Epithelial cell of esophagus (primary cell): ENCODE results near the gene AGBL1.
A peak's percentile ranks its signal among the peaks of the same experiment; 100 is the strongest.

ENCODE experiments used
- DNase-seq: peaks from one replicate; pipeline ENCODE4 v3.0.0; 2010; ENCODE audit warnings: low read depth
- H3K4me3 ChIP-seq: 2 replicates; pipeline ENCODE4 v1.5.1; 2011; ENCODE audit warnings: mild to moderate bottlenecking, low read length, control low read depth
- TF ChIP-seq, protein P1 (sequence below): IDR thresholded peaks from 2 replicates; pipeline ENCODE4 v1.5.1; 2011; ENCODE audit warnings: low read depth, mild to moderate bottlenecking, low read length, control low read depth, inconsistent platforms; ENCODE audit not compliant: insufficient read depth; ENCODE audit errors: missing control alignments

AGBL1 gene

DNA sequence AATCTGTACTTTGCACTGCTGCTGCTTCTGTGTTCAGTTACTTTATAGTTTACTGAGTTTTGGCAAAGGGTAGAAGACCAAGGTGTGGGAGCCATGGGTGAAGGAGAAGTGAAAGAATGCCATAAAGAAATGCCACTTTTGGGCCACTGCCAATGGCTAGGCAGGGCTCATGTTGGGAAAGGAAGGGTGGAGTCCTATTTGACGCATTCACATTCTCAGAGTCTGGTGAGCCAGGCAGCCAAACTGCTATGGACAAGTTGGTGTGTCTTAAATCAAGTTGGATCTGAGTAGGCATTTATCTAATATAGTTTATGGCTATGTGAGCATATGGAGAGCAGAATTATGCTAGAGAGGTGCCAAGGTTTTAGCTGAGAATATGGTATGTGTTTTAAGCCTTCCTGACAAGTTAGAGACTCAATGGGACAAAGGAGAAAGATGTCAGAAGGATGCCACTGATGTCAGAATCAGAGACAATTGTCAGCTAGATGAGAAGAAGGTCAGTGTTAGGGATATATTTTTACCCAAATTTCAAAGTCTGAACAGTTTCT, 296.1 kb downstream of the AGBL1 start:
- DNase-seq = peak; percentile 79
- TF ChIP-seq, protein P1, sequence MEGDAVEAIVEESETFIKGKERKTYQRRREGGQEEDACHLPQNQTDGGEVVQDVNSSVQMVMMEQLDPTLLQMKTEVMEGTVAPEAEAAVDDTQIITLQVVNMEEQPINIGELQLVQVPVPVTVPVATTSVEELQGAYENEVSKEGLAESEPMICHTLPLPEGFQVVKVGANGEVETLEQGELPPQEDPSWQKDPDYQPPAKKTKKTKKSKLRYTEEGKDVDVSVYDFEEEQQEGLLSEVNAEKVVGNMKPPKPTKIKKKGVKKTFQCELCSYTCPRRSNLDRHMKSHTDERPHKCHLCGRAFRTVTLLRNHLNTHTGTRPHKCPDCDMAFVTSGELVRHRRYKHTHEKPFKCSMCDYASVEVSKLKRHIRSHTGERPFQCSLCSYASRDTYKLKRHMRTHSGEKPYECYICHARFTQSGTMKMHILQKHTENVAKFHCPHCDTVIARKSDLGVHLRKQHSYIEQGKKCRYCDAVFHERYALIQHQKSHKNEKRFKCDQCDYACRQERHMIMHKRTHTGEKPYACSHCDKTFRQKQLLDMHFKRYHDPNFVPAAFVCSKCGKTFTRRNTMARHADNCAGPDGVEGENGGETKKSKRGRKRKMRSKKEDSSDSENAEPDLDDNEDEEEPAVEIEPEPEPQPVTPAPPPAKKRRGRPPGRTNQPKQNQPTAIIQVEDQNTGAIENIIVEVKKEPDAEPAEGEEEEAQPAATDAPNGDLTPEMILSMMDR = no peak
- no peak overlapping the region for H3K4me3 ChIP-seq

DNA sequence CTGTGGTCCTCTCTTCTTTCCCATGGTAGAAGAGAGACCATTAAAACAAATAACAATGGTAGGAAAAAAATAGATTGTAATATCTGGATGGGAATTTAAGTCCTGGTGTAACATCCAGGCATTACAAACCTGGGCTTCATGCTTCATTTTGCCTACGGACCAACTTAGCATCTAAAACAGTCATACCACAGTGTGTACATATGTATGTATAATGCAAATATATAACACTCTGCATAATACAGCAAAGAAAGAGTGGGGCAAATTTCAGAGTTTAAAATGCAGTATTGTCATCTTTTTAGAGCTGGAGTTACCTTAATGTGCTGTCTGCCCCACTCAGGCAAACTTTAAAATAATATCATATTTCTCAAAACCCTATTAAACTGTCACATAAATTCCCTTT, 298.2 kb downstream of the AGBL1 start:
- no peak for DNase-seq
- H3K4me3 ChIP-seq = no peak overlapping the region
- TF ChIP-seq, protein P1 = no peak

DNA sequence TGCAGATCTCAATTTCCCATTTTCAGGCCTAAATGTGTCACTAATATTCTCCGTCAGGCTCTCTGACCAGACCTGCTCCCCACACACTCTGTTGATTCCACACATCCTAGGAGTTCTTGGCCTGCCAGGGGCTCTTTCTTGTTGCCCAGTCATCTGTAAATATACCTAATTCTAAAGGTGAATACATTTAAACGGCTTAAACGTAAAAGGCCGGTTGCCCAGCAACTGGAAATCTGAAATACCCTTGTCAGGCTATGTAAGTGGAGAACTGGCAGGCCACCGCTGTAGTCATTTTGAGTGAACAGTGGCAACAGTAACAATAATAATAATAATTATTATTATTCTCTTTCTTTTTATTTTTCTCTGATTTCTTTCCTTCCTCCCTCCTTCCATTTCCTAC, 302.7 kb downstream of the AGBL1 start:
- TF ChIP-seq, protein P1 = no peak

DNA sequence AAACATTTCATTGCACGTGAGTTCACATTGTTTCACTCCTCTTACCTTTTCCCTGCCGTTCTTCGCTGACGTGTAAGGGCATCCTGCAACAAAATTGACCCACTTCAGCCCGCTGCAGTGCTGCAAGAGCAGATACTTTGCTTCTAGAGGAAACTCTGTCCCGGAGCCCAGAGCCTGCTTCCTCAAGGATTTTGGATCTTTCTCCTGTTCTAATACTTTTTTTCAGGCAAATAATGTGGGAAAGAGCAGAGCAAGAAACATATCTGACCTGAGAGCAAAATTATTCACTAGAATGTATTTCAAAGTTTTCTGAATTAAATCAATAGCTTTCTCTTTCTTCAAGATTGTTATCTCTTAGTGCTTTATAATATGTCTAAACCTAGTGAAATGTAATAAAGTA, 303.9 kb downstream of the AGBL1 start:
- TF ChIP-seq, protein P1 = no peak
- DNase-seq = no peak

More for the DNA sequence above, 302.7 kb downstream of the AGBL1 start:
- H3K4me3 ChIP-seq = no peak overlapping the region
- DNase-seq = no peak

DNA sequence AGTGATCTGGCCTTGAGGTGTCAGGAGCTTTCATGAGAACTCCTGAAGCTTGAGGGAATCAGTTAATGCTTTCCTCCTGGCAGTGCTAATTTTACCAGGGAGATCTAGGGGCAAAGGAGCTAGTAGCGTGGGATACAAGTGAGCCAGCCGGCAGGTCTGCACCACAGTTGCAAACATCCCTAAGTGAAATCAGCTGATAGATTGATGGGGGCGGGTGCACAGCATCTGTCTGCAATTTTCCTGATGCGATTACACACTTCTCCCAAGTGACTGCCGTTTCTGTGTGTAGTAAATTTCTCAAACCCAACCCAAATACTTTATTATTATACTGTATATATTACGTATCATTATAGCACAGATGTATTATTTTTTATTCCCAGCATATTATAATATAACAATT, 304.5 kb downstream of the AGBL1 start:
- TF ChIP-seq, protein P1 = no peak
- H3K4me3 ChIP-seq = no peak overlapping the region
- DNase-seq = no peak

More for the DNA sequence above, 303.9 kb downstream of the AGBL1 start:
- no peak overlapping the region for H3K4me3 ChIP-seq

DNA sequence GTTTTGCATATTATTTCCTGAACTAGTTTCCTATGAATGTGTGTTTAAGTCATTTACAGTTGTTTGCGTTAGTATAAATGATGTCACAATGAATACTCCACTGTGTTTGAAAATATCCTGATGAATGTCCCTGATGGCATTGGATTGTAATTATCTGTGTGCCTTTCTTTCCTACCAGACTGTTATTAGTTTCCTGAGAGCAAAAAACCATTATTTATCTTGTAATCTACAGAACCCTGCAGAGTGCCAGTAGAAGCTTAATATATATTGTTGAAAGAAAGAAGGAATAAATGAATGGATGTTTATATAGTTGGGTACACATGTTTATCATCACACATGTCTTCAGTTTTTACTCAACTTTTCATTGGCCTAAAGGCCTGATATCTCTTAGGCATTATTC, 312.6 kb downstream of the AGBL1 start:
- TF ChIP-seq, protein P1 = no peak
- H3K4me3 ChIP-seq = no peak overlapping the region
- DNase-seq = no peak

DNA sequence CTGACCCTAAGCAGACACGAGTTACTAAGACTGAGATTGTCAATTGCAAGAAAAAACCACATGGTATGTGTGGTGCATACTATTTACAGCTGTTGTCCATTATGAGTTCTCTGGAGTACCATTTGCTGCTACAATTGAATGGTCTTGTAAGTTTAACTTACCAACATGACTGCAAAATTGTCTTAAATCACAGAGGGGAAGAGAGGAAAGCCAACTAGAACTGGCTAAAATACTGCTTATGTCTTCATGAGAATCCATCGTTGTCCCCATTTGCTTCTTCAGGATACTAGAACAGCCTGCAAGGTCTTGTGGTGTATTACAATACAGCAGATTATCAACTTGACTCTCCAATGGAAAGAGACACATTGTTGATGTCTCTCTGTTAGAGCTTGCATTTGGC, 313.2 kb downstream of the AGBL1 start:
- TF ChIP-seq, protein P1 = no peak

More for the DNA sequence above, 313.2 kb downstream of the AGBL1 start:
- DNase-seq = no peak
- no peak overlapping the region for H3K4me3 ChIP-seq
